ENCODE data around the gene PCDHA1.

The PCDHA1 gene

GRCh38 chr5:140988608-140989007 is 202.7 kb downstream of the PCDHA1 start:
- DNase-seq (ENCODE audit: low read depth in 2 of 2) = no peak

- no peak for DNase-seq (ENCODE audit: low read depth in 2 of 2)
Observed at GRCh38 chr5:140989254-140990020, 203.5 kb downstream of the PCDHA1 start.

- no peak for DNase-seq (ENCODE audit: low read depth in 2 of 2)
Observed at GRCh38 chr5:140992828-140993227, 206.9 kb downstream of the PCDHA1 start.

GRCh38 chr5:140996060-140996459 is 210.1 kb downstream of the PCDHA1 start:
- no peak for DNase-seq (ENCODE audit: low read depth in 2 of 2)

- DNase-seq (ENCODE audit: low read depth in 2 of 2) = no peak
Observed at GRCh38 chr5:140998921-140999410, 213.0 kb downstream of the PCDHA1 start.

GRCh38 chr5:141001446-141001843 is 215.5 kb downstream of the PCDHA1 start:
- no peak for DNase-seq (ENCODE audit: low read depth in 2 of 2)

- DNase-seq (ENCODE audit: low read depth in 2 of 2) = no peak
Observed at GRCh38 chr5:141001844-141002604, 216.1 kb downstream of the PCDHA1 start.

- no peak for DNase-seq (ENCODE audit: low read depth in 2 of 2)
Observed at GRCh38 chr5:141002605-141002965, 216.6 kb downstream of the PCDHA1 start.

GRCh38 chr5:141003031-141003430 is 217.1 kb downstream of the PCDHA1 start:
- DNase-seq (ENCODE audit: low read depth in 2 of 2) = no peak

GRCh38 chr5:141003791-141004611 is 218.1 kb downstream of the PCDHA1 start:
- DNase-seq (ENCODE audit: low read depth in 2 of 2) = no peak

- DNase-seq (ENCODE audit: low read depth in 2 of 2) = no peak
Observed at GRCh38 chr5:141007791-141008190, 221.9 kb downstream of the PCDHA1 start.

- DNase-seq (ENCODE audit: low read depth in 2 of 2) = no peak
Observed at GRCh38 chr5:141010047-141010793, 224.3 kb downstream of the PCDHA1 start.

- DNase-seq (ENCODE audit: low read depth in 2 of 2) = no peak
Observed at GRCh38 chr5:141017943-141018342, 232.0 kb downstream of the PCDHA1 start.

GRCh38 chr5:141022384-141022783 is 236.4 kb downstream of the PCDHA1 start:
- DNase-seq (ENCODE audit: low read depth in 2 of 2) = no peak

- DNase-seq (ENCODE audit: low read depth in 2 of 2) = no peak
Observed at GRCh38 chr5:141031006-141031405, 245.1 kb downstream of the PCDHA1 start.

GRCh38 chr5:141032626-141033025 is 246.7 kb downstream of the PCDHA1 start:
- no peak for DNase-seq (ENCODE audit: low read depth in 2 of 2)

- no peak for DNase-seq (ENCODE audit: low read depth in 2 of 2)
Observed at GRCh38 chr5:141039061-141039460, 253.1 kb downstream of the PCDHA1 start.

GRCh38 chr5:141039517-141039916 is 253.6 kb downstream of the PCDHA1 start:
- DNase-seq (ENCODE audit: low read depth in 2 of 2) = no peak

GRCh38 chr5:141040093-141040770 is 254.3 kb downstream of the PCDHA1 start:
- DNase-seq (ENCODE audit: low read depth in 2 of 2) = no peak

- peak in 1 of 2 donors; percentile 7 for DNase-seq (ENCODE audit: low read depth in 2 of 2)
Observed at GRCh38 chr5:141040771-141041426, 255.0 kb downstream of the PCDHA1 start.

All from stimulated activated CD8-positive, alpha-beta memory T cell treated with anti-CD3 and anti-CD28 coated beads, Interleukin-2, amount 100 ng/mL, for 1 hour (primary cell).